Natural killer cell (primary cell): ENCODE data around the gene LLGL2. TPM values are rescaled to one million over a fixed set of nuclear protein-coding genes. Genes with fewer than 3 reads are reported as not detected.

ENCODE experiments used
- ATAC-seq, 3 donors: fragments of 150-1000 bp in 2 of 3; fragments of 200-7000 bp in 1 of 3; cut with Tn5 transposase; 1 replicate in 1 of 3; 2 replicates in 2 of 3; pipeline ENCODE4 v1.10.0; 2021; ENCODE audit warnings: mild to moderate bottlenecking in 2 of 3, moderate library complexity in 2 of 3
- DNase-seq, 2 donors: peaks; one replicate each; pipeline versions ENCODE4 v3.0.0 to v3.0.0-alpha.2; 2013 to 2021; ENCODE audit warnings: mixed read lengths in 1 of 2
- H3K27ac ChIP-seq: one replicate; pipeline ENCODE4 v1.5.1; 2013; ENCODE audit warnings: mild to moderate bottlenecking, low read length
- H3K27me3 ChIP-seq: one replicate; pipeline ENCODE4 v1.6.1; 2013; ENCODE audit warnings: low read length; ENCODE audit not compliant: control insufficient read depth, insufficient read depth
- H3K36me3 ChIP-seq: one replicate; pipeline ENCODE4 v1.6.1; 2013; ENCODE audit warnings: low read length; ENCODE audit not compliant: control insufficient read depth, insufficient read depth
- H3K4me1 ChIP-seq: one replicate; pipeline ENCODE4 v1.6.1; 2013; ENCODE audit warnings: low read length; ENCODE audit not compliant: control insufficient read depth, insufficient read depth
- H3K4me3 ChIP-seq: one replicate; pipeline ENCODE4 v1.5.1; 2013; ENCODE audit warnings: low read length
- H3K9me3 ChIP-seq: one replicate; pipeline ENCODE4 v1.6.1; 2013; ENCODE audit warnings: low read length; ENCODE audit not compliant: control insufficient read depth, insufficient read depth
- H3K27ac Mint-ChIP-seq, 2 donors: one replicate each; pipeline ENCODE4 v1.8.0; 2022; ENCODE audit warnings: mild to moderate bottlenecking in 2 of 2, mixed read lengths in 2 of 2, moderate library complexity in 1 of 2
- H3K27me3 Mint-ChIP-seq, 2 donors: one replicate each; pipeline ENCODE4 v1.8.0; 2022; ENCODE audit warnings: low read depth in 2 of 2, mixed read lengths in 2 of 2
- H3K36me3 Mint-ChIP-seq: one replicate; pipeline ENCODE4 v1.8.0; 2022; ENCODE audit warnings: mixed read lengths
- H3K4me1 Mint-ChIP-seq, 2 donors: one replicate each; pipeline ENCODE4 v1.8.0; 2022; ENCODE audit warnings: mixed read lengths in 2 of 2
- H3K4me3 Mint-ChIP-seq: one replicate; pipeline ENCODE4 v1.8.0; 2022; ENCODE audit warnings: mild to moderate bottlenecking, moderate library complexity, mixed read lengths
- H3K9me3 Mint-ChIP-seq, 2 donors: one replicate each; pipeline ENCODE4 v1.8.0; 2022; ENCODE audit warnings: mixed read lengths in 2 of 2
- CTCF ChIP-seq: fragments of 200-600 bp; IDR thresholded peaks from one replicate; pipeline ENCODE4 v1.8.0; 2022; ENCODE audit warnings: antibody characterized with exemption
- WGBS: methylation state at CpG from one replicate; pipeline ENCODE4 v1.1.7; 2013; ENCODE audit warnings: missing lambda C conversion rate; ENCODE audit not compliant: insufficient coverage; 5-methylcytosine and 5-hydroxymethylcytosine counted together
- intact Hi-C: fragments of 100-400 bp; cut with micrococcal nuclease; formaldehyde crosslinking; loops from one replicate; pipeline ENCODE4 v1.14.2; 2022
- total RNA-seq, 4 donors: library from RNA; stranded (reverse); fragments of 120-200 nt in 1 of 4; gene quantifications; one replicate each; pipeline versions ENCODE4 v1.2.3 to v1.2.4, GENCODE V29; 2013 to 2022

Gene LLGL2
- total RNA-seq, 3 donors from 2014 or later (not counting 1 experiment from before 2014, with no cell fraction given) = 229 to 302 (median 244) TPM

- peaks cover 26% of the 10 kb centered on the region for H3K4me1 ChIP-seq
- Mint-ChIP-seq H3K27me3 (no peaks in the 10 kb centered on the region), H3K27ac (no peak overlapping the region), H3K4me1 (peaks cover 13 to 19% of the 10 kb centered on the region in 2 donors), H3K4me3 (no peak overlapping the region), H3K9me3 (no peaks in the 10 kb centered on the region), H3K36me3 (no peaks in the 10 kb centered on the region)
- ATAC-seq (no peak), DNase-seq (no peak)
- peaks cover 51% of the 10 kb centered on the region for H3K36me3 ChIP-seq
- no peaks in the 10 kb centered on the region for H3K27me3 ChIP-seq
- H3K27ac ChIP-seq = no peak overlapping the region
- no peak for TF ChIP-seq CTCF
- H3K9me3 ChIP-seq = no peaks in the 10 kb centered on the region
- intact Hi-C loops = no loop called here
- WGBS = 78% methylated on average over 19 of the region's 19 CpGs
- H3K4me3 ChIP-seq = no peak overlapping the region
Observed at GRCh38 chr17:75490953-75491649, 34.4 kb upstream of the LLGL2 start.

- no peaks in the 10 kb centered on the region for H3K27me3 Mint-ChIP-seq
- no peak overlapping the region for H3K27ac Mint-ChIP-seq
- intact Hi-C loops = no loop called here
- no peaks in the 10 kb centered on the region for H3K36me3 Mint-ChIP-seq
- Histone ChIP-seq H3K4me3 (no peak overlapping the region), H3K27me3 (no peaks in the 10 kb centered on the region), H3K36me3 (peaks cover 57% of the 10 kb centered on the region), H3K4me1 (peaks cover 20% of the 10 kb centered on the region), H3K9me3 (no peaks in the 10 kb centered on the region), H3K27ac (no peak overlapping the region)
- ATAC-seq = no peak
- H3K9me3 Mint-ChIP-seq = no peaks in the 10 kb centered on the region
- 96% methylated on average over 15 of the region's 15 CpGs for WGBS
- TF ChIP-seq CTCF = no peak
- peaks cover 12 to 13% of the 10 kb centered on the region in 2 donors for H3K4me1 Mint-ChIP-seq
- no peak for DNase-seq
- no peak overlapping the region for H3K4me3 Mint-ChIP-seq
Observed at GRCh38 chr17:75491680-75492079, 33.8 kb upstream of the LLGL2 start.

- H3K27me3 Mint-ChIP-seq = no peaks in the 10 kb centered on the region
- no peaks in the 10 kb centered on the region for H3K9me3 Mint-ChIP-seq
- intact Hi-C loops = no loop called here
- H3K4me3 Mint-ChIP-seq = no peak overlapping the region
- H3K36me3 ChIP-seq = peaks cover 64% of the 10 kb centered on the region
- H3K36me3 Mint-ChIP-seq = no peaks in the 10 kb centered on the region
- peaks cover 2 to 3% of the 10 kb centered on the region in 2 donors for H3K4me1 Mint-ChIP-seq
- no peaks in the 10 kb centered on the region for H3K27me3 ChIP-seq
- ATAC-seq = no peak
- no peak for TF ChIP-seq CTCF
- H3K9me3 ChIP-seq = no peaks in the 10 kb centered on the region
- DNase-seq = no peak
- H3K4me1 ChIP-seq = peaks cover 12% of the 10 kb centered on the region
- no peak overlapping the region for H3K27ac Mint-ChIP-seq
- no peak overlapping the region for H3K4me3 ChIP-seq
- 95% methylated on average over 23 of the region's 23 CpGs for WGBS
- no peak overlapping the region for H3K27ac ChIP-seq
Observed at GRCh38 chr17:75492555-75493168, 32.8 kb upstream of the LLGL2 start.
